Measurements from ENCODE around the gene HIRA.

HIRA gene

DNA sequence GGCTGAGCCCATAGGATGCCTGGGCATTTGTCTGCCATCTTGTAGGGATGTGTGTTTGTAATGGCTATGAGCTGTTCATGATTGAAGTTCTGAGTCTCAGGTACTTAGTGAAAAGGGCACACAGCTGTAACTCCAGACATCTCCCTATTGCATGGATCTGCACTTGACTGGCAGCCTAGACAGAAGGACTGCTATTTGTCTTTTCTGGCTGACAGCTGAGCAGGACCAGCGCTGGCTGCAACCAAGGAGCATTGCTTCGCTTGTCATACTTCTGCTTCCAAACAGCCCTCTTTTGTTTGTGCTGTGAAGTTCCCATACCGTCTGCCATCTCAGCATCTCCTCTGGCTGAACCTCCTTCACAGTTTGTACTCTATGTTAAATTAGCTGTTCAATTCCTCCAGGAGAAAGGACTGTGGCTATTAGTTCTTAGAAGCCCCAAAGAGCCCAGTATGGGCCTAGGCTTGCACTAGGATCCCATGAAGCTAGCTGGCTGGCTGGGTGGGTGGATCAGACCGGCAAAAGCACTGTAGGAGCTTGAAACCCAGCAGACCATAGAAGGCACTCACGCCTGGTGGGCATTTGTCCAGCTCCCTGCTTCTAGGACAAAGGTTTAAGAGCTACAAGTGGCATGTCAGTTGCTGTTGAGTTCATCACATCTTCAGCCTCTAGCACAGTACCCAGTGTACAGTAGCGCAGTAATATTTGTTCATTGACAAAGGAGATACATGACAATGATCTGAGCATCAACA lies 20.4 kb downstream of the HIRA start:
- DNase-seq (ENCODE audit: low read depth): no peak

GRCh38 chr22:19407649-19408606 lies 23.6 kb downstream of the HIRA start:
- no peak for DNase-seq (ENCODE audit: low read depth)

DNA sequence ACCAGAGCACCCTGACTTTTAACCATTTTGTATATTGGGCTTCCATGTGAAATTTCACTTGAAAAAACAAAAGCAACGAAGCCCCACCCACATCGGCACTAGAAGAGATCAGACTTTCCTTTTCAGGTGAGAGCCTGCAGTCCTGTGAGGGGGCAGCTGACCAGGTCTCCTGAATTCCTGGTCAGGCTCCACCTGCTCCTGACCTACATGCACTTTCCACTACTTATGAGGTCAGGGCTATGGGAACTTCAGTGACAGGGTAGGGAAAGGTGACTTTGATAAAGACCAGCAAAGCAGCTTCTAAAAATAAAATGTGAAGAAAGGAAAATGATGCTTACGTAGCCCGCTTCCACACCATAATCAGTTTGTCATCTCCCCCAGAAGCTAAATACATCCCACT lies 24.7 kb downstream of the HIRA start:
- no peak for DNase-seq (ENCODE audit: low read depth)

DNA sequence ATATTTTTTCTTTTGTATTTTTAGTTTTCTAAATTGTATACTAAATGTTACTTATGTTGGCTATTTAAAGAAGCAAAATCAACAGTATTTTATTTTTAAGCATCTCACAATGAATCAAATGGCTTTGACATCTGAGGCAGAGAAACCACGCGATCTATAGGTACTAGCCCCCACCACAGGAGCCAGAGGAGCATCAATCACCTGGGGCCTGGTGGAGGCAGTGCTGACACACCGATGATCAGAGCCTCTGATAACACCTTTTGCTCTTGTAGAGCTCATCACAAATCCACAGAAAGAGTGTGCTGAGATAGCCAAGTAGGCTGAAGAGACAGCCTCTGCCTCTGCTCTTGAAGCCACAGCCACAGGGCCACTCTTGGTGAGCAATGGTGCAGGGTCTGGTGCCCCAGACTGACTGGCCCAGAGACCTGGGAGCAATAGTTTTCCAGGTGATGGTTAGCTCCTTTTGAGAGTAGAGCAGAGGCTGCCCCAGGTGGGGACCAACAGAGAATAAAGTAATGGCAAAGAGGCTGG lies 25.2 kb downstream of the HIRA start:
- DNase-seq (ENCODE audit: low read depth): no peak

DNA sequence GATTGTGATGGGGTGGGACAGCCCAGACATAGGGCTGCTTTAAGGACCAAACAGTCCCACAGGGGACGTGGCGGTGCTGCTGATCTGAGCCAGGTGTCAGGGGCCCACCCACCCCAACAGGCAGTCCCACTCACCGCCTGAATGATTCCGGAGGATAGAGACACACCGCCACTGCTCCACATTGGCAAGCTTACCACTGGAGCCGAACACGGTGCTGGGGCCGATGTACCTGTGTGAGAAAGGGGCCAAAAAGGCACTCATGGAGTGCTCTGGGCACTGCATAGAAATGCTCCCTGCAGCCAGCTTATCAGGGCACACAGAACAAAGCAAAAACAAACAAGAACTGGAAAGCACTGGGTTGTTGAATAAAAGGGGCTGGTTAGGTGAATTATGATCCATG lies 25.9 kb downstream of the HIRA start:
- no peak for DNase-seq (ENCODE audit: low read depth)

GRCh38 chr22:19405133-19405532 lies 26.4 kb downstream of the HIRA start:
- no peak for DNase-seq (ENCODE audit: low read depth)

DNA sequence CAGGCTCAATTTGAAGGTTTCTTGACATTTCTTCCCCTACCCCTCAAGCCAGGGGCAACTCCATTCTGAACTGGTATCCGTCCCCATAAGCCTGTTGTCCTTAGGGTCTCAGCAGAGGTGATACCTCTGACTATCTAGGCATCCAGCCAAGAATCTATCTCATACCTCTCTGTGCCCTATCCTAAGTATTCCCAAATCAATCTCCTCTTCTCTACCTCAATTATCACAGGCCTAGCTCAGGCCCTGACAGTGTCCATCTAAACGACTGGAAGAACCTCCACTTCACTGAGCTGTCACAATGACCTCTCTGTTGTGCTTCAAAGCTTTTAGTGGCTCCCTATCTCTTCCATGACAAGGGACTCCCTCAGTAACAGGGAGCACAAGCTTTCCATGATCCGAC lies 26.9 kb downstream of the HIRA start:
- DNase-seq (ENCODE audit: low read depth): no peak

DNA sequence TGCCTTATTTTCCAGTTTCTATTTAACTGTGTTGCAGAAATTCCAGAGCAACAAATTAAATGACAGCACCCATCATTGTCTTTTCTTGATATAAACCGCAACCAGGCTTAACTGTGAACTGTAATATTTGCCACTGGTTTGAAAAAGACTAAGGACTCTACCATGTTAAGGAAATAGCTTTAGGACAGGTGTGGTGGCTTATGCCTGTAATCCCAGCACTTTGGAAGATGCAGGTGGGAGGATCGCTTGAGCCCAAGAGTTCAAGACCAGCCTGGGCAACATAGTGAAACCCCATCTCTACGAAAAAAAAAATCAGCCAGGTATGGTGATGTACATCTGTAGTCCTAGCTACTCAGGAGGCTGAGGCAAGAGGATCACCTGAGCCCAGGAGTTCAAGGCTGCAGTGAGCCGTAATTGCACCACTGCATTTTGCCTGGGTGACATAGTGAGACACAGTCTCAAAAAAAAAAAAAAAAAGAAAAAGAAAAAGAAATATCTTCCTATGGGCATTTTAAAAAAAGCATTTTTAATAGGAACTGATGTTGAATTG lies 28.8 kb downstream of the HIRA start:
- no peak for DNase-seq (ENCODE audit: low read depth)

DNA sequence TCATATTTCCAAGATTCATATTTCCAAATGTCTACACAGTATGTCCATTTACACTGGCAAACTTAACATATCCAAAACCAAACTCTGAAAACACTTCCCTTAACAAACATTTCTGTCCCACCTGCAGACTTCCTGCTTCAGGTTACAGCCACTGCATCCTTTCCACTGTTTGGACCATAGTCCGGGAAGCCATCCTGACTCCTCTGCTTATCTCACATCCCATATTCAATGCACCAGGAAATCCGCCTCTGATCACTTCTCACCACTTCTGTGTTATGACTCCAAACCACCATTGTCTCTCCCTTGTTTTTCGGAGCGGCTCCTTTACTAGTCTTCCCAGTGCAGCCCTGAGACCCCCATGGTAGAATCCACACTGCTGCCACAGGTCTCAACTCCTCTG lies 30.1 kb downstream of the HIRA start:
- DNase-seq (ENCODE audit: low read depth): no peak

- no peak for DNase-seq (ENCODE audit: low read depth)
These were observed 30.7 kb downstream of the HIRA start for GRCh38 chr22:19400881-19401280.

GRCh38 chr22:19398652-19399051 lies 32.9 kb downstream of the HIRA start:
- no peak for DNase-seq (ENCODE audit: low read depth)

- no peak for DNase-seq (ENCODE audit: low read depth)
These were observed 33.3 kb downstream of the HIRA start for GRCh38 chr22:19398206-19398605.

GRCh38 chr22:19397734-19398104 lies 33.8 kb downstream of the HIRA start:
- DNase-seq (ENCODE audit: low read depth): no peak

- DNase-seq (ENCODE audit: low read depth): no peak
These were observed 34.4 kb downstream of the HIRA start for GRCh38 chr22:19396934-19397733.

- DNase-seq (ENCODE audit: low read depth): no peak
These were observed 35.0 kb downstream of the HIRA start for GRCh38 chr22:19396561-19396933.

DNA sequence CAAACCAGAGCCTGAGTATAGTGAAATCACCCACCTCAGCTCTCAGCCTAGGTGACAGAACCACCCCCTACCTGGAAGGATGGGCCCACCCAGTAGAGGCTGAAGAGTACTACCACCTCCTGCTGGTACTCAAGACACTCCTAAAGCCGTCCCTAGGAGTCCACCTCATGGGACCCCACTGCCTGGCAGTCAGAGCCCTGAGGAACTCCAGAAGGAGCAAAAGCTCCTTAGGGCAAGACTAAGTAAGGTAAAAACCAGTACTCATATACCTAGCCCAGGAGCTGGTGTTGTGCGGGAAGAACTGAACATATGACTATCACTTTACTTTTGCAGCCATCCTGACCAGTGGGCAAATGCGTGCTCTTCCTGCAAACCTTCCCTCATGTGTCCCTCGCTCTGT lies 36.3 kb downstream of the HIRA start:
- DNase-seq (ENCODE audit: low read depth): no peak

GRCh38 chr22:19394274-19395050 lies 37.1 kb downstream of the HIRA start:
- no peak for DNase-seq (ENCODE audit: low read depth)

GRCh38 chr22:19393704-19394103 lies 37.8 kb downstream of the HIRA start:
- DNase-seq (ENCODE audit: low read depth): no peak

DNA sequence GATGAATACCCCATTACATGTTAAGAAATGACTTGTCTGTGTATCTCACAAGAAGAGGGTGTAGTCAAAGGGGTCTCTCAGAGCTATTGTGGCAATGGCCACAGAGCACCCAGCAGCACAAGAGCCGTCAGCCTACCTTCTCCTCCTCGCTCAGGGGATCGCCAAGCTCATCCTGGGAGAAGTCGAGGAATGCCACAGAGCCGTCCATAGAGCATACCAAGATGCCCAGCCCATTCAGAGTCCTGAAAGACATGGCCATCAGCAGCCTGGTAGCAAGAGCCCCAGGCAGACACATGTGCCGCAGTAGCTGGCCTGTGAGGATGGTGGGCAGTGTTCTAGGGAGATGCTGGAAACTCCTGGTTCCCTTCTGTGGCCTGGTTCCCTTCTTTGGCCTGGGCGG lies 44.0 kb downstream of the HIRA start:
- no peak for DNase-seq (ENCODE audit: low read depth)

- no peak for DNase-seq (ENCODE audit: low read depth)
These were observed 44.5 kb downstream of the HIRA start for GRCh38 chr22:19387038-19387437.

GRCh38 chr22:19386248-19386647 lies 45.3 kb downstream of the HIRA start:
- no peak for DNase-seq (ENCODE audit: low read depth)
